Thoracic aorta (tissue), 2 donors: ENCODE data around the gene RNF223. TPM values are rescaled to one million over a fixed set of nuclear protein-coding genes. Genes with fewer than 3 reads are reported as not detected.

Source experiments
- ATAC-seq: fragments of 150-250 bp; one replicate; pipeline ENCODE4 v1.8.0; 2017; ENCODE audit warnings: low read depth; ENCODE audit not compliant: insufficient number of reproducible peaks, low FRiP score
- DNase-seq: peaks from one replicate; pipeline ENCODE4 v3.0.0-alpha.2; 2020; ENCODE audit warnings: low spot score
- H3K27ac ChIP-seq, 2 donors: fragments of 200-600 bp; sonication (generic); 1 replicate in 1 of 2; 2 replicates in 1 of 2; pipeline ENCODE4 v1.5.1; 2016; ENCODE audit warnings: mild to moderate bottlenecking in 2 of 2, moderate library complexity in 2 of 2
- H3K27me3 ChIP-seq: fragments of 200-600 bp; sonication (generic); replicated peaks from 2 replicates; pipeline ENCODE4 v1.6.0; 2016; ENCODE audit warnings: mild to moderate bottlenecking; ENCODE audit not compliant: insufficient read depth
- H3K36me3 ChIP-seq: fragments of 200-600 bp; sonication (generic); one replicate; pipeline ENCODE4 v1.5.1; 2016
- H3K4me1 ChIP-seq, 2 donors: fragments of 200-600 bp; sonication (generic); 1 replicate in 1 of 2; 2 replicates in 1 of 2; pipeline versions ENCODE4 v1.5.1 to v1.6.0; 2016; ENCODE audit warnings: low read depth in 2 of 2, mild to moderate bottlenecking in 1 of 2; ENCODE audit not compliant: control insufficient read depth in 1 of 2
- H3K4me3 ChIP-seq: fragments of 200-600 bp; sonication (generic); 2 replicates; pipeline ENCODE4 v1.5.1; 2016; ENCODE audit warnings: mild to moderate bottlenecking
- H3K9me3 ChIP-seq: fragments of 200-600 bp; sonication (generic); 2 replicates; pipeline ENCODE4 v1.5.1; 2016
- total RNA-seq, 2 donors: library from RNA; depleted of rRNA; stranded (reverse); fragments of >200 nt; gene quantifications; one replicate each; pipeline versions ENCODE4 v1.1.0 to v1.2.3, GENCODE V29; 2016
- TF ChIP-seq, protein P1 (sequence below): fragments of 200-600 bp; sonication (generic); IDR thresholded peaks from one replicate; pipeline ENCODE4 v1.5.1; 2019; ENCODE audit warnings: antibody characterized with exemption

RNF223 gene
- total RNA-seq, 2 donors from 2014 or later: 0.71 TPM; not detected in 1

DNA sequence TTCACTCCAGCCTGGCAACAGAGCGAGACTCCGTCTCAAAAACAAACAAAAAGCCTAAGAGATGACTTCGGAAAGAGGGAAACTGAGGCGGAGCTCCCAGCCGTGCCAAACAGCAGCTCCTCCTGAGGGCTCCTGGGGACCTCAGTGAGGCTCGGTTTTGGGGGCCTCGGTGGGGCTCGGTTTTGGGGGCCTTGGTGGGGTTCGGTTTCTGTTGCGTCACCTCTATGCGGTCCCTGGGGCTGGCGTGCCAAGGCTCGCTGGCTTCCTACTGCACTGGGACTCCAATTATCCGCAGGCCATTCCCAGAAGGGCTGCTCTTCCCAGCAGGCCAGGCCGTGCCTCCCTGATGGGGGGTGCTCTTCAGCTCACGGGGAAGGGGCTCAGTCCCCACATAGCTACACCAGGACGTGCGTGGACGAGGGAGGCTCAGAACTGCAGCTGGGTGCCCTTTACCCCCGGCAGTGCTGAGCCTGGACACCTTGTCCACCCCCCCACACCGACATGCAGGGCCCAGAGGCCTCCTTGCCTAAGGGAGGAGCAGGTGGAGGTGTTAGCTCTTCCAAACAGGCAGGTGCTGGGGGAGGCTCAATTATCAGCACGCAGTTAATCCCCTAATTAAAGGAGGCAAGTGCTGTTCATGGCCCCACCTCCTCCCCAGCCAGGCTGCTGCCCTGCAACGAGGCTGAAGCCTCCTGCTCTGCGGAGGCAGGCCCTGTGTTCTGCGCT, 46.9 kb upstream of the RNF223 start:
- no peak overlapping the region for H3K4me3 ChIP-seq
- no peaks in the 10 kb centered on the region for H3K36me3 ChIP-seq
- ATAC-seq (no peak), DNase-seq (no peak)
- H3K9me3 ChIP-seq: no peaks in the 10 kb centered on the region
- H3K27me3 ChIP-seq: no peaks in the 10 kb centered on the region
- no peak overlapping the region for H3K27ac ChIP-seq
- TF ChIP-seq, protein P1, sequence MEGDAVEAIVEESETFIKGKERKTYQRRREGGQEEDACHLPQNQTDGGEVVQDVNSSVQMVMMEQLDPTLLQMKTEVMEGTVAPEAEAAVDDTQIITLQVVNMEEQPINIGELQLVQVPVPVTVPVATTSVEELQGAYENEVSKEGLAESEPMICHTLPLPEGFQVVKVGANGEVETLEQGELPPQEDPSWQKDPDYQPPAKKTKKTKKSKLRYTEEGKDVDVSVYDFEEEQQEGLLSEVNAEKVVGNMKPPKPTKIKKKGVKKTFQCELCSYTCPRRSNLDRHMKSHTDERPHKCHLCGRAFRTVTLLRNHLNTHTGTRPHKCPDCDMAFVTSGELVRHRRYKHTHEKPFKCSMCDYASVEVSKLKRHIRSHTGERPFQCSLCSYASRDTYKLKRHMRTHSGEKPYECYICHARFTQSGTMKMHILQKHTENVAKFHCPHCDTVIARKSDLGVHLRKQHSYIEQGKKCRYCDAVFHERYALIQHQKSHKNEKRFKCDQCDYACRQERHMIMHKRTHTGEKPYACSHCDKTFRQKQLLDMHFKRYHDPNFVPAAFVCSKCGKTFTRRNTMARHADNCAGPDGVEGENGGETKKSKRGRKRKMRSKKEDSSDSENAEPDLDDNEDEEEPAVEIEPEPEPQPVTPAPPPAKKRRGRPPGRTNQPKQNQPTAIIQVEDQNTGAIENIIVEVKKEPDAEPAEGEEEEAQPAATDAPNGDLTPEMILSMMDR: no peak
- peaks cover 3 to 7% of the 10 kb centered on the region in 2 donors for H3K4me1 ChIP-seq

- Histone ChIP-seq H3K27me3 (no peaks in the 10 kb centered on the region), H3K9me3 (no peaks in the 10 kb centered on the region), H3K4me3 (no peak overlapping the region), H3K27ac (no peak overlapping the region), H3K4me1 (peaks cover 5 to 9% of the 10 kb centered on the region in 2 donors), H3K36me3 (no peaks in the 10 kb centered on the region)
- ATAC-seq: no peak
- DNase-seq: no peak
- TF ChIP-seq, protein P1: no peak
Observed at GRCh38 chr1:1120096-1120495, 46.0 kb upstream of the RNF223 start.

DNA sequence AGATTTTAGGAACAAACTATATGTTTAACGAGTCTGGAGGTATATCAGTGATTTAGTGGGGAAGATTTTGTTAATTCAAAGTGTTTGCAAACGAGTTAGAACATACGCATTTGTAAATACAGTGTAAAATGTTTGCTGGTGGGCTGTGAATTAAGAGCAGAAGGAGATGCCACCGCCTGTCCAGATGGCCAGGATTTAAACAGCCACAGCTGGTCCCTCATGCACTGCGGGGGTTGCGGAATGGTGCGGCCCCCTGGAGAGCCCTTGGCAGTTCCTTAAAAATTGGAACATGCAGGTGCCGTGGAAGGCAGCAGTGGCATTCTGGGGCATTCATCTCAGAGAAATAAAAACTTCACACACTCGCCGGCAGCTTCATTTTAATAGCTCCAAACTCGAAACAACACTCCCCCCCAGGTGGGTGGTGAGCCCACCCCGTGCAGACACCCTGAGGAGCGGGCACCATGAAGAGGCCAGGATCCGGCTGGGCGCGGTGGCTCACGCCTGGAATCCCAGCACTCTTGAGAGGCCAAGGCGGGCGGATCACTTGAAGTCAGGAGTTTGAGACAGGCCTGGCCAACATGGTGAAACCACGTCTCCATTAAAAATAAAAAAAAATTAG, 45.3 kb upstream of the RNF223 start:
- no peak for DNase-seq
- TF ChIP-seq, protein P1: no peak
- Histone ChIP-seq H3K36me3 (no peaks in the 10 kb centered on the region), H3K27me3 (no peaks in the 10 kb centered on the region), H3K9me3 (no peaks in the 10 kb centered on the region), H3K4me1 (peaks cover 8 to 13% of the 10 kb centered on the region in 2 donors), H3K4me3 (no peak overlapping the region), H3K27ac (no peak overlapping the region)
- ATAC-seq: no peak

DNA sequence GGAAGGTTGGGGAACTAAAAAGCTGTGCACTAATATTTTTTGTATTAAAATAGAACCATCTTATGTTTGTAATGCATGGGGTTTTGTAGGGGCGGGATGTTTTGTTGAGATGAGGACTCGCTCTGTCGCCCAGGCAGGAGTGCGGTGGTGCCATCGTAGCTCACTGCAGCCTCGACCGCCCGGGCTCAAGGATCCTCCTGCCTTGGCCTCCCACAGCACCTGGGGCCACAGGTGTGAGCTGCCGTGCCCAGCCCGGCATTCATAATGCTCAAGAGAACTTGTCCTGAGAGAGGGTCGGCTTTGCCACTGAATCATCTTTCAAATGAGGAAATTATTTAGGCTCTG, 44.7 kb upstream of the RNF223 start:
- Histone ChIP-seq H3K4me3 (no peak overlapping the region), H3K27ac (no peak overlapping the region)

More for the DNA sequence above, 44.7 kb upstream of the RNF223 start:
- ATAC-seq (no peak), DNase-seq (no peak)
- Histone ChIP-seq H3K36me3 (no peaks in the 10 kb centered on the region), H3K4me1 (peaks cover 8 to 13% of the 10 kb centered on the region in 2 donors), H3K9me3 (no peaks in the 10 kb centered on the region), H3K27me3 (no peaks in the 10 kb centered on the region)
- TF ChIP-seq, protein P1: no peak
